Keratinocyte (primary cell): ENCODE measurements around the gene ICAM2. TPM values are rescaled to one million over a fixed set of nuclear protein-coding genes. Genes with fewer than 3 reads are reported as not detected.

Source experiments
- DNase-seq: peaks from one replicate; pipeline ENCODE4 v3.0.0-alpha.2; 2011; ENCODE audit warnings: low read depth, missing footprints, low spot score
- FAIRE-seq: peaks from 2 replicates; lab custom pipeline; 2011; peaks lifted over from hg19 to GRCh38; lab: Jason Lieb, UNC
- H2AFZ ChIP-seq: 2 replicates; pipeline ENCODE4 v1.6.0; 2012; ENCODE audit warnings: low read length, control low read depth, inconsistent platforms; ENCODE audit not compliant: control insufficient read depth
- H3K27ac ChIP-seq: 2 replicates; pipeline ENCODE4 v1.5.1; 2011; ENCODE audit warnings: low read length; ENCODE audit not compliant: control insufficient read depth, insufficient read depth
- H3K27me3 ChIP-seq: 3 replicates; pipeline ENCODE4 v1.6.0; 2011; ENCODE audit warnings: low read length; ENCODE audit not compliant: control insufficient read depth, insufficient read depth; ENCODE audit errors: extremely low read depth
- H3K36me3 ChIP-seq, 2 experiments: 2 replicates in 1 of 2; 3 replicates in 1 of 2; pipeline ENCODE4 v1.5.1; 2011; ENCODE audit warnings: low read length in 2 of 2, mild to moderate bottlenecking in 1 of 2; ENCODE audit not compliant: control insufficient read depth in 2 of 2, insufficient read depth in 2 of 2; ENCODE audit errors: extremely low read depth in 1 of 2
- H3K4me1 ChIP-seq: 3 replicates; pipeline ENCODE4 v1.5.1; 2011; ENCODE audit warnings: low read length; ENCODE audit not compliant: control insufficient read depth, insufficient read depth; ENCODE audit errors: extremely low read depth
- H3K4me2 ChIP-seq: 3 replicates; pipeline ENCODE4 v1.6.0; 2011; ENCODE audit warnings: low read depth, low read length; ENCODE audit not compliant: control insufficient read depth, insufficient read depth; ENCODE audit errors: extremely low read depth
- H3K4me3 ChIP-seq, 3 experiments: fragments of 200-600 bp in 1 of 3; sonication (generic) in 1 of 3; 2 replicates in 2 of 3; 3 replicates in 1 of 3; pipeline ENCODE4 v1.5.1; 2011 to 2016; ENCODE audit warnings: low read length in 3 of 3, mild to moderate bottlenecking in 3 of 3, control low read depth in 2 of 3, inconsistent platforms in 1 of 3, low read depth in 1 of 3, mixed read lengths in 1 of 3, mixed run types in 1 of 3, moderate library complexity in 1 of 3; ENCODE audit not compliant: control insufficient read depth in 2 of 3, insufficient read depth in 2 of 3; ENCODE audit errors: extremely low read depth in 1 of 3
- H3K79me2 ChIP-seq: 2 replicates; pipeline ENCODE4 v1.6.0; 2012; ENCODE audit warnings: low read length; ENCODE audit not compliant: control insufficient read depth, insufficient read depth
- H3K9ac ChIP-seq: 3 replicates; pipeline ENCODE4 v1.6.0; 2011; ENCODE audit warnings: low read length; ENCODE audit not compliant: control insufficient read depth, insufficient read depth; ENCODE audit errors: extremely low read depth
- H3K9me1 ChIP-seq: 3 replicates; pipeline ENCODE4 v1.6.0; 2011; ENCODE audit warnings: low read length; ENCODE audit not compliant: control insufficient read depth, insufficient read depth; ENCODE audit errors: extremely low read depth
- H3K9me3 ChIP-seq: 2 replicates; pipeline ENCODE4 v1.5.1; 2012; ENCODE audit warnings: low read depth, low read length; ENCODE audit not compliant: control insufficient read depth
- H4K20me1 ChIP-seq: 3 replicates; pipeline ENCODE4 v1.6.0; 2011; ENCODE audit warnings: low read length; ENCODE audit not compliant: control insufficient read depth, insufficient read depth; ENCODE audit errors: extremely low read depth
- EZH2 ChIP-seq: IDR thresholded peaks from one replicate; pipeline ENCODE4 v1.6.1; 2012; ENCODE audit warnings: inconsistent platforms, mild to moderate bottlenecking, low read length, moderate library complexity
- dilution Hi-C: fragments of 300-500 bp; cut with MboI; formaldehyde crosslinking; loops from one replicate; pipeline ENCODE4 v1.7.0; 2020; ENCODE audit warnings: low sequenced_read_pairs; ENCODE audit not compliant: extremely low pct_ligation_motif_present
- polyA plus RNA-seq, 5 experiments: library from polyadenylated mRNA; depleted of rRNA in 3 of 5; stranded (reverse) in 3 of 5; stranded (forward) in 1 of 5; unstranded in 1 of 5; fragments of >200 nt; gene quantifications; 1 replicate in 1 of 5; 2 replicates in 3 of 5; 3 replicates in 1 of 5; pipeline versions ENCODE4 v1.2.1 to v1.2.3, GENCODE V29; 2011 to 2012; ENCODE audit warnings: missing spikeins in 2 of 5, low read depth in 1 of 5, low replicate concordance in 1 of 5
- TF ChIP-seq, protein P1 (sequence below), 3 experiments: IDR thresholded peaks in 1 of 3; conservative IDR thresholded peaks in 1 of 3; optimal IDR thresholded peaks in 1 of 3; 2 replicates in 2 of 3; 3 replicates in 1 of 3; pipeline versions ENCODE3 to v1.5.1; 2011; ENCODE audit warnings: low read length in 3 of 3, mild to moderate bottlenecking in 3 of 3, moderate library complexity in 2 of 3, control low read depth in 1 of 3, inconsistent platforms in 1 of 3; ENCODE audit not compliant: insufficient read depth in 2 of 3; ENCODE audit errors: extremely low read depth in 1 of 3

Gene ICAM2
- polyA plus RNA-seq, 1 donor (not counting 4 experiments of a cell fraction or from before 2014, with no cell fraction given): 0.09 TPM

GRCh38 chr17:63996430-63997182 is 23.8 kb downstream of the ICAM2 start:
- TF ChIP-seq, protein P1, sequence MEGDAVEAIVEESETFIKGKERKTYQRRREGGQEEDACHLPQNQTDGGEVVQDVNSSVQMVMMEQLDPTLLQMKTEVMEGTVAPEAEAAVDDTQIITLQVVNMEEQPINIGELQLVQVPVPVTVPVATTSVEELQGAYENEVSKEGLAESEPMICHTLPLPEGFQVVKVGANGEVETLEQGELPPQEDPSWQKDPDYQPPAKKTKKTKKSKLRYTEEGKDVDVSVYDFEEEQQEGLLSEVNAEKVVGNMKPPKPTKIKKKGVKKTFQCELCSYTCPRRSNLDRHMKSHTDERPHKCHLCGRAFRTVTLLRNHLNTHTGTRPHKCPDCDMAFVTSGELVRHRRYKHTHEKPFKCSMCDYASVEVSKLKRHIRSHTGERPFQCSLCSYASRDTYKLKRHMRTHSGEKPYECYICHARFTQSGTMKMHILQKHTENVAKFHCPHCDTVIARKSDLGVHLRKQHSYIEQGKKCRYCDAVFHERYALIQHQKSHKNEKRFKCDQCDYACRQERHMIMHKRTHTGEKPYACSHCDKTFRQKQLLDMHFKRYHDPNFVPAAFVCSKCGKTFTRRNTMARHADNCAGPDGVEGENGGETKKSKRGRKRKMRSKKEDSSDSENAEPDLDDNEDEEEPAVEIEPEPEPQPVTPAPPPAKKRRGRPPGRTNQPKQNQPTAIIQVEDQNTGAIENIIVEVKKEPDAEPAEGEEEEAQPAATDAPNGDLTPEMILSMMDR (optimal IDR thresholded peaks at IDR 0.05 in 1 of 3, IDR thresholded peaks at IDR 0.05 in 1 of 3, conservative IDR thresholded peaks at IDR 0.05 in 1 of 3; ENCODE audit: extremely low read depth in 1 of 3, insufficient read depth in 2 of 3, low read length in 3 of 3): no peak
- no peak for TF ChIP-seq EZH2
- no peaks in the 10 kb centered on the region for H3K9me1 ChIP-seq
- dilution Hi-C loops: no loop called here
- peaks cover 43% of the 10 kb centered on the region for H3K27me3 ChIP-seq
- peaks cover 4% of the 10 kb centered on the region for H3K4me1 ChIP-seq
- no peak overlapping the region for H3K4me2 ChIP-seq
- H3K36me3 ChIP-seq: no peaks in the 10 kb centered on the region
- no peak overlapping the region for H3K9ac ChIP-seq
- H3K27ac ChIP-seq: no peak overlapping the region
- no peaks in the 10 kb centered on the region for H3K9me3 ChIP-seq
- no peak overlapping the region for H2AFZ ChIP-seq
- H4K20me1 ChIP-seq: no peaks in the 10 kb centered on the region
- no peak overlapping the region for H3K4me3 ChIP-seq
- no peak for FAIRE-seq
- no peaks in the 10 kb centered on the region for H3K79me2 ChIP-seq
- DNase-seq: no peak

- H3K4me2 ChIP-seq: no peak overlapping the region
- no peak overlapping the region for H3K27ac ChIP-seq
- no peak for FAIRE-seq
- H3K36me3 ChIP-seq: no peaks in the 10 kb centered on the region
- no peak for DNase-seq
- H3K4me1 ChIP-seq: peaks cover 4% of the 10 kb centered on the region
- H3K9me3 ChIP-seq: no peaks in the 10 kb centered on the region
- H3K4me3 ChIP-seq: no peak overlapping the region
- H4K20me1 ChIP-seq: no peaks in the 10 kb centered on the region
- H3K9me1 ChIP-seq: no peaks in the 10 kb centered on the region
- no peak for TF ChIP-seq EZH2
- TF ChIP-seq, protein P1 (optimal IDR thresholded peaks at IDR 0.05 in 1 of 3, IDR thresholded peaks at IDR 0.05 in 1 of 3, conservative IDR thresholded peaks at IDR 0.05 in 1 of 3; ENCODE audit: extremely low read depth in 1 of 3, insufficient read depth in 2 of 3, low read length in 3 of 3): no peak
- peaks cover 43% of the 10 kb centered on the region for H3K27me3 ChIP-seq
- dilution Hi-C loops: no loop called here
- no peaks in the 10 kb centered on the region for H3K79me2 ChIP-seq
- H3K9ac ChIP-seq: no peak overlapping the region
- no peak overlapping the region for H2AFZ ChIP-seq
These were observed 24.8 kb downstream of the ICAM2 start for GRCh38 chr17:63995626-63996025.
